ENCODE measurements around the gene FARS2. TPM values are rescaled to one million over a fixed set of nuclear protein-coding genes. Genes with fewer than 3 reads are reported as not detected.

The FARS2 gene
- total RNA-seq, 1 donor from 2014 or later = 16.5 TPM

- TF ChIP-seq, protein P1, sequence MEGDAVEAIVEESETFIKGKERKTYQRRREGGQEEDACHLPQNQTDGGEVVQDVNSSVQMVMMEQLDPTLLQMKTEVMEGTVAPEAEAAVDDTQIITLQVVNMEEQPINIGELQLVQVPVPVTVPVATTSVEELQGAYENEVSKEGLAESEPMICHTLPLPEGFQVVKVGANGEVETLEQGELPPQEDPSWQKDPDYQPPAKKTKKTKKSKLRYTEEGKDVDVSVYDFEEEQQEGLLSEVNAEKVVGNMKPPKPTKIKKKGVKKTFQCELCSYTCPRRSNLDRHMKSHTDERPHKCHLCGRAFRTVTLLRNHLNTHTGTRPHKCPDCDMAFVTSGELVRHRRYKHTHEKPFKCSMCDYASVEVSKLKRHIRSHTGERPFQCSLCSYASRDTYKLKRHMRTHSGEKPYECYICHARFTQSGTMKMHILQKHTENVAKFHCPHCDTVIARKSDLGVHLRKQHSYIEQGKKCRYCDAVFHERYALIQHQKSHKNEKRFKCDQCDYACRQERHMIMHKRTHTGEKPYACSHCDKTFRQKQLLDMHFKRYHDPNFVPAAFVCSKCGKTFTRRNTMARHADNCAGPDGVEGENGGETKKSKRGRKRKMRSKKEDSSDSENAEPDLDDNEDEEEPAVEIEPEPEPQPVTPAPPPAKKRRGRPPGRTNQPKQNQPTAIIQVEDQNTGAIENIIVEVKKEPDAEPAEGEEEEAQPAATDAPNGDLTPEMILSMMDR (IDR thresholded peaks at IDR 0.05) = no peak
- TF ChIP-seq POLR2A (IDR thresholded peaks at IDR 0.05) (no peak), POLR2AphosphoS5 (IDR thresholded peaks at IDR 0.05; ENCODE audit: insufficient read depth in 1 of 2, low read depth in 1 of 2) (no peak)
- no peaks in the 10 kb centered on the region for H3K9me3 ChIP-seq
- H3K27ac ChIP-seq = no peak overlapping the region
- H3K27me3 ChIP-seq = no peaks in the 10 kb centered on the region
- intact Hi-C loops (cut with DNase I) = no loop called here
- H3K4me3 ChIP-seq = no peak overlapping the region
- H3K4me1 ChIP-seq = no peaks in the 10 kb centered on the region
- H3K36me3 ChIP-seq = no peaks in the 10 kb centered on the region
- DNase-seq (ENCODE audit: extremely low spot score in 2 of 2) = no peak
These were observed 484.9 kb downstream of the FARS2 start for GRCh38 chr6:5746053-5746758.

- TF ChIP-seq POLR2AphosphoS5 (IDR thresholded peaks at IDR 0.05; ENCODE audit: insufficient read depth in 1 of 2, low read depth in 1 of 2) (no peak), POLR2A (IDR thresholded peaks at IDR 0.05) (no peak)
- TF ChIP-seq, protein P1 (IDR thresholded peaks at IDR 0.05) = no peak
- Histone ChIP-seq H3K27me3 (no peaks in the 10 kb centered on the region), H3K4me3 (no peak overlapping the region), H3K36me3 (no peaks in the 10 kb centered on the region), H3K9me3 (no peaks in the 10 kb centered on the region), H3K27ac (no peak overlapping the region), H3K4me1 (no peaks in the 10 kb centered on the region)
- intact Hi-C loops (cut with DNase I) = no loop called here
- no peak for DNase-seq (ENCODE audit: extremely low spot score in 2 of 2)
These were observed 485.4 kb downstream of the FARS2 start for GRCh38 chr6:5746759-5747130.

- Histone ChIP-seq H3K4me1 (no peaks in the 10 kb centered on the region), H3K36me3 (no peaks in the 10 kb centered on the region), H3K4me3 (no peak overlapping the region), H3K27ac (no peak overlapping the region), H3K27me3 (no peaks in the 10 kb centered on the region), H3K9me3 (no peaks in the 10 kb centered on the region)
- no peak for TF ChIP-seq POLR2A (IDR thresholded peaks at IDR 0.05)
- no peak for TF ChIP-seq POLR2AphosphoS5 (IDR thresholded peaks at IDR 0.05; ENCODE audit: insufficient read depth in 1 of 2, low read depth in 1 of 2)
- TF ChIP-seq, protein P1 (IDR thresholded peaks at IDR 0.05) = no peak
- intact Hi-C loops (cut with DNase I) = no loop called here
- DNase-seq (ENCODE audit: extremely low spot score in 2 of 2) = no peak
These were observed 486.1 kb downstream of the FARS2 start for GRCh38 chr6:5747379-5747778.

GRCh38 chr6:5749016-5749650 is 487.8 kb downstream of the FARS2 start:
- intact Hi-C loops (cut with DNase I) = no loop called here
- TF ChIP-seq, protein P1 (IDR thresholded peaks at IDR 0.05) = no peak
- TF ChIP-seq POLR2A (IDR thresholded peaks at IDR 0.05) (no peak), POLR2AphosphoS5 (IDR thresholded peaks at IDR 0.05; ENCODE audit: insufficient read depth in 1 of 2, low read depth in 1 of 2) (no peak)
- no peak for DNase-seq (ENCODE audit: extremely low spot score in 2 of 2)
- H3K27ac ChIP-seq = no peak overlapping the region
- H3K4me3 ChIP-seq = no peak overlapping the region
- H3K27me3 ChIP-seq = no peaks in the 10 kb centered on the region
- no peaks in the 10 kb centered on the region for H3K9me3 ChIP-seq
- H3K36me3 ChIP-seq = no peaks in the 10 kb centered on the region
- H3K4me1 ChIP-seq = no peaks in the 10 kb centered on the region

DNA sequence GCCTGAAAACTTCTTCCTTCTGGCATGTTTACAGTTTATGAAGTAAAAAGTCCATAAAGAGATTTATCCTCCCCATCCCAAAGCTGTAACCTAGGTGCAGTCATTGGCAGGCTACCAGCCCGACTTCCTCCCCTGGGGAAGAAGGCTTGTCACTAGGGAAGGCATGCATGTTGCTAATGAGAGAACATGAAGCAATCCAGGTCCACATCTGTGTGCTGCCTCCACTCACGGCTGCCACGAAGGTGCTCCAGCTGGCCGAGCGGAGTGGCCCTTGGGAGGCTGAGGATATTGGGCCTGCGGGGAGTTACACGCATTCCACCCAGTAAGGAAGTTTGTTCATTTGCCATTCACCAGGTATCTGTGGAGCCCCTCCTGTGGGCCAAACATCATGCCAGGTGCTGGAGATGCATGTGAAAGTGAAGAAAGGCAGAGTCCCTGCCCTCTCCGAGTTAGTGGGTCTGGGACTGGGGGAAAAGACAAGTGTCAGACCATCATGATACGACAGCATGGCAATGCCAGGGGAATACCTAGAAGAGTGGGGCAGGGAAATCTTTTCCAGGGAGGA is 488.4 kb downstream of the FARS2 start:
- no peak overlapping the region for H3K4me3 ChIP-seq
- H3K4me1 ChIP-seq = no peaks in the 10 kb centered on the region
- no peak overlapping the region for H3K27ac ChIP-seq
- DNase-seq (ENCODE audit: extremely low spot score in 2 of 2) = no peak
- no peaks in the 10 kb centered on the region for H3K27me3 ChIP-seq
- TF ChIP-seq POLR2A (IDR thresholded peaks at IDR 0.05) = no peak
- TF ChIP-seq, protein P1 (IDR thresholded peaks at IDR 0.05) = no peak
- TF ChIP-seq POLR2AphosphoS5 (IDR thresholded peaks at IDR 0.05; ENCODE audit: insufficient read depth in 1 of 2, low read depth in 1 of 2) = no peak
- intact Hi-C loops (cut with DNase I) = loop anchor here (2.0 kb wide), 1 partner anchor 15 kb away; no protein-coding TSS in a partner anchor
- H3K9me3 ChIP-seq = no peaks in the 10 kb centered on the region
- H3K36me3 ChIP-seq = no peaks in the 10 kb centered on the region

Data from vagina (tissue), 2 donors.